Measurements from ENCODE around the gene KCNMA1. TPM values are rescaled to one million over a fixed set of nuclear protein-coding genes. Genes with fewer than 3 reads are reported as not detected.

KCNMA1 gene
- total and polyA plus RNA-seq, 9 of the 15 experiments (the other 6 are each of a cell fraction or from before 2014, with no cell fraction given), result 0.01 to 0.95 (median 0.15) TPM; not detected in 4

- no peaks in the 10 kb centered on the region for H3K9me3 ChIP-seq (replicated peaks; ENCODE audit: control insufficient read depth, insufficient read depth, low read depth, low read length)
- H3K9ac ChIP-seq (ENCODE audit: insufficient read depth in 1 of 2, low read depth in 2 of 2, low read length in 2 of 2), result no peak overlapping the region
- no peaks in the 10 kb centered on the region for H3K27me3 ChIP-seq (ENCODE audit: control insufficient read depth in 2 of 2, insufficient read depth in 2 of 2, low read length in 2 of 2)
- TF ChIP-seq CEBPB (tag; IDR thresholded peaks at IDR 0.05) (peak; percentile 71), CEBPG (CRISPR knock-in tag; IDR thresholded peaks at IDR 0.05) (no peak), CEBPG (tag; conservative IDR thresholded peaks at IDR 0.05 in 1 of 2, IDR thresholded peaks at IDR 0.05 in 1 of 2) (peak; percentile 61 to 75), ATF3 (IDR thresholded peaks at IDR 0.05) (0 out of 2 replicates have a peak, but pooled peaks have one; percentile 14), ATF3 (CRISPR knock-in tag; conservative IDR thresholded peaks at IDR 0.05) (no peak), ZNF449 (CRISPR knock-in tag; IDR thresholded peaks at IDR 0.05) (no peak)
- H3K27ac ChIP-seq (ENCODE audit: extremely low read depth, low read depth, low read length), result no peak overlapping the region
- H3K4me2 ChIP-seq (ENCODE audit: insufficient read depth, low read length), result no peak overlapping the region
- H2AFZ ChIP-seq (ENCODE audit: low read depth, low read length), result no peak overlapping the region
- H3K4me3 ChIP-seq, result no peak overlapping the region
- no peaks in the 10 kb centered on the region for H3K36me3 ChIP-seq (ENCODE audit: control insufficient read depth, insufficient read depth, low read length)
- intact Hi-C loops (cut with micrococcal nuclease), result no loop called here
- H4K20me1 ChIP-seq (replicated peaks; ENCODE audit: control insufficient read depth, insufficient read depth, low read length), result no peaks in the 10 kb centered on the region
- ChIA-PET POLR2A (interaction anchor here (1.2 kb wide), 1 partner anchor 10 kb away, joined by 3 read pairs; no protein-coding TSS in a partner anchor), CTCF (ENCODE audit: low intra/inter-chr PET ratio) (no interaction called here)
- no peaks in the 10 kb centered on the region; a peak in 1 of 5 replicates for H3K4me1 ChIP-seq (replicated peaks in 1 of 2; ENCODE audit: control insufficient read depth in 2 of 2, insufficient read depth in 2 of 2, low read length in 2 of 2)
- DNase-seq (ENCODE audit: extremely low read depth in 1 of 4, low spot score in 3 of 4) (no peak), FAIRE-seq (no peak), ATAC-seq (no peak)
- H3K79me2 ChIP-seq (ENCODE audit: control insufficient read depth, insufficient read depth, low read length), result no peaks in the 10 kb centered on the region
- H3K9me1 ChIP-seq (ENCODE audit: control insufficient read depth, insufficient read depth, low read length), result no peaks in the 10 kb centered on the region
- no TSS peak for BruUV-seq (replicated peaks)
- 0% methylated on average over 1 of the region's 1 CpG for WGBS (ENCODE audit: insufficient coverage, low coverage, missing lambda C conversion rate)
- in situ Hi-C loops (cut with MboI), result no loop called here
These were observed 391.7 kb downstream of the KCNMA1 start for GRCh38 chr10:77245953-77246352.
